ENCODE results near the gene RPE.

RPE gene

DNA sequence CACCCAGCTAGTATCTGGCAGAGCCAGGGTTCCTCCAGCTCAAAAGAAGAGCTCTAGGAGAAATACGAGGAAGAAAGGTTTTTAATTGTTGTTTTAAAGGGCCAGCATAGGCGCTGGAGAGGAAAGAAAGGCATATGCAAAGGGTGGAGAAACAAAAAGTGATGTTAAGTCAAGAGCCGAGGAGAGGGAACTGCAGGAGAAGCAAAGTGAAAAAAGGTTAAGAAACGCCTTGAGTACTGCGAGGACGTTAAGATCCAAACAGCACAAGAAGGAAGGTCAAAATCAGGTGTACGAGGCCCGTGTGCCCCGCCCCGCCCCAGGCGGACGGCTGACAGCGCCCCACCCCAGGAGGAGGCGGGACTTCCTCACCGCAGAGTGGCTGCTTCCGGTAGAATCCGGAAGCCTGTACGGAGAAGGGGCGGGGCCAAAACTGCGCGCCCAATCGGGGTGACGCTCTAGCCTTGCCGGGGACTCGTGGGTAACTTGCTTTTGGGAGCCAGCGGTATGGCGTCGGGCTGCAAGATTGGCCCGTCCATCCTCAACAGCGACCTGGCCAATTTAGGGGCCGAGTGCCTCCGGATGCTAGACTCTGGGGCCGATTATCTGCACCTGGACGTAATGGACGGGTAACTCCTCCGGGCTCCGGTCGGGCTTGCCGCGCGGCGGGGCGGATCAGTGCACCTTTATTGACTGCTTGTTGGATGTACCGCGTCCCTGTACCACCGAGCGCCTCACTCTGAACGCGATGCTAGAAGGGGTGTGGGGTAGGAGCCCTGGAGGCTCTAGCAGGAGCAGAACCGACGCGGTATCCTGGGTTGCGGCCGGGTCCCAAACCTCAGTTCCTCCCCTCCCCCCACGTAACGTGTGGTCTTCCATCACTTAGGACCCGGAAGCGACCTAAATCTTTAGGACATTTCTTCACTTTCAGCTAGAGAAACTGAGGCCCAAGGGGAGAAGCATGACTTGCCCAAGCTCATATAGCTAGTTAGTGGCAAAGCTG lies at the start of gene RPE:
TSS of gene RPE (plus strand) at position 481 of the 1,000 bp plus-strand sequence. CDS start at position 505, 24 bp downstream.
- CTCF ChIA-PET: no interaction called here
- POLR2A ChIA-PET: no interaction called here
- Histone ChIP-seq H3K36me3 (ENCODE audit: control insufficient read depth in 2 of 2, insufficient read depth in 1 of 2, low read length in 2 of 2) (peaks cover 0 to 31% of the 10 kb centered on the region in 2 experiments; a peak in 1 of 3 replicates), H3K4me1 (ENCODE audit: control insufficient read depth, insufficient read depth, low read length) (peaks cover 9% of the 10 kb centered on the region; the same call in 1 of the 2 replicates), H3K4me3 (ENCODE audit: low read depth, low read length) (peak within 1 kb of the TSS; percentile 94), H3K9me3 (ENCODE audit: control insufficient read depth, insufficient read depth, low read depth, low read length) (no peaks in the 10 kb centered on the region), H3K27ac (ENCODE audit: extremely low read depth, low read depth, low read length) (peak within 1 kb of the TSS; percentile 69; the same call in 1 of the 2 replicates)
- TF ChIP-seq ZNF645 (tag by site-specific recombination; IDR thresholded peaks at IDR 0.05) (no peak), KLF9 (tag by site-specific recombination; IDR thresholded peaks at IDR 0.05; ENCODE audit: low read depth) (peak; percentile 59; the same call in 1 of the 2 replicates), ZNF830 (tag by site-specific recombination; IDR thresholded peaks at IDR 0.05; ENCODE audit: low read depth) (no peak), ZNF549 (tag by site-specific recombination; IDR thresholded peaks at IDR 0.05) (no peak), ZNF175 (tag by site-specific recombination; IDR thresholded peaks at IDR 0.05) (no peak), GLI2 (tag by site-specific recombination; IDR thresholded peaks at IDR 0.05; ENCODE audit: borderline replicate concordance, low read depth) (no peak), ZNF629 (tag by site-specific recombination; IDR thresholded peaks at IDR 0.05) (no peak), ZNF221 (tag by site-specific recombination; IDR thresholded peaks at IDR 0.05; ENCODE audit: borderline replicate concordance) (no peak), ZNF654 (tag by site-specific recombination; IDR thresholded peaks at IDR 0.05; ENCODE audit: low read depth) (no peak), ZNF449 (tag by site-specific recombination; IDR thresholded peaks at IDR 0.05) (no peak), TCF7L2 (IDR thresholded peaks at IDR 0.05; ENCODE audit: borderline replicate concordance, low read depth, low read length) (no peak), ZNF514 (tag by site-specific recombination; IDR thresholded peaks at IDR 0.05) (no peak), ZNF626 (tag by site-specific recombination; IDR thresholded peaks at IDR 0.05) (no peak), YY2 (tag by site-specific recombination; IDR thresholded peaks at IDR 0.05) (peak; percentile 65), ZNF133 (tag by site-specific recombination; IDR thresholded peaks at IDR 0.05) (no peak), ZNF621 (tag by site-specific recombination; IDR thresholded peaks at IDR 0.05) (no peak), ZNF776 (tag by site-specific recombination; IDR thresholded peaks at IDR 0.05; ENCODE audit: borderline replicate concordance) (no peak), ZNF530 (tag by site-specific recombination; IDR thresholded peaks at IDR 0.05; ENCODE audit: low read depth) (no peak), ZNF510 (tag by site-specific recombination; IDR thresholded peaks at IDR 0.05; ENCODE audit: insufficient replicate concordance) (no peak), MZF1 (tag by site-specific recombination; IDR thresholded peaks at IDR 0.05; ENCODE audit: borderline replicate concordance) (no peak), ZNF544 (tag by site-specific recombination; IDR thresholded peaks at IDR 0.05) (no peak), ZNF561 (tag by site-specific recombination; IDR thresholded peaks at IDR 0.05; ENCODE audit: borderline replicate concordance) (no peak), RBAK (tag by site-specific recombination; IDR thresholded peaks at IDR 0.05) (no peak), PRDM1 (tag by site-specific recombination; IDR thresholded peaks at IDR 0.05) (no peak), HOXA7 (CRISPR knock-in tag; IDR thresholded peaks at IDR 0.05; ENCODE audit: borderline replicate concordance) (no peak), KLF17 (tag by site-specific recombination; IDR thresholded peaks at IDR 0.05) (no peak), PRDM6 (tag by site-specific recombination; IDR thresholded peaks at IDR 0.05) (no peak), ZEB2 (tag by site-specific recombination; IDR thresholded peaks at IDR 0.05) (no peak), ZNF416 (tag by site-specific recombination; IDR thresholded peaks at IDR 0.05) (no peak), ZNF155 (tag by site-specific recombination; IDR thresholded peaks at IDR 0.05) (no peak), ZNF394 (tag by site-specific recombination; IDR thresholded peaks at IDR 0.05; ENCODE audit: borderline replicate concordance) (no peak), WT1 (tag by site-specific recombination; IDR thresholded peaks at IDR 0.05) (no peak), ZNF558 (tag by site-specific recombination; IDR thresholded peaks at IDR 0.05) (no peak)
